ENCODE data around the gene PRDX5. TPM values are rescaled to one million over a fixed set of nuclear protein-coding genes. Genes with fewer than 3 reads are reported as not detected.

Gene PRDX5
- total RNA-seq, 4 donors from 2014 or later = 152 to 381 (median 265) TPM

DNA sequence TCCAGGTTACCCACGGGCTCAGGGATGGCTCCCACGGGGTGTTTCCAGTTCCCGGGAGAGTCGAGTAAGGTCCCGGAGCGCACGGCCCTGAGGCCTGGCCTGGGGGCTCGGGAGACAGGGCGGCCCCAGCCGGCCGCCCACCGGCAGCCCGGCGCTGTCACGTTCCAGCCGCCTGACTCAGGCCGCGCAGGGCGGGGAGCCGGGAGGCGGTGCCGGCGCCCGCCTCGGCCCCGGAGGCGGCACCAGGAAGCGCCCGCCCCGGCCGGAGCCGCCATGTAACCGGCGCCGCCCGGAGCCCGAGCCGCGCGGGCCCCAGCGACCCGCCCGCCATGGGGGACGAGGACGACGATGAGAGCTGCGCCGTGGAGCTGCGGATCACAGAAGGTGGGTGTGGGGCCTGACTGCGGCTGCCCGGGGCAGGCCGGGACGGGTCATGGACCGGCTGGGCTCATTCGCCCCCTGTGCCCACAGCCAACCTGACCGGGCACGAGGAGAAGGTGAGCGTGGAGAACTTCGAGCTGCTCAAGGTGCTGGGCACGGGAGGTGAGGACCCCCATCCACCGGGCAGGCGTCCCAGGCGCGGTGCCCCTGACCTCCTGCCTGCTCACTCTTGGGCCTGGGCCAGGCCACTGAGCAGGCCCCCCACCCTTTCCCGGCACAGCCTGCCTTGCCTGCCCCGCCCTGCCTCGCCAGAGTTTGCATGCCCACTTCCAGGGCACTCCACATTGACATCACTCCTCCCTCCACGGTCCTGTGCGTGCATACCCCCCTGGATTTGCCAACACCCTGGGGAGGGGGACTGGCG is 41.2 kb downstream of the PRDX5 start, which contains the start of gene RPS6KA4:
Gene RPS6KA4, plus strand, starts transcription at position 256 of the 805 bp plus-strand sequence. Its CDS starts 74 bp downstream, at position 330.
- H3K36me3 ChIP-seq = peaks cover 0 to 11% (median 3%) of the 10 kb centered on the region in 4 donors
- H3K27me3 ChIP-seq = no peaks in the 10 kb centered on the region
- H3K4me1 ChIP-seq = peaks cover 21 to 41% (median 36%) of the 10 kb centered on the region in 4 donors
- intact Hi-C loops (cut with DNase I; ENCODE audit: low total_unique reads) = no loop called here
- TF ChIP-seq EP300 (IDR thresholded peaks at IDR 0.05; ENCODE audit: low read depth) (no peak), POLR2A (IDR thresholded peaks at IDR 0.05) (peak; percentile 42), POLR2AphosphoS5 (IDR thresholded peaks at IDR 0.05) (peak in 2 of 3 donors; percentile 13 to 57)
- TF ChIP-seq, protein P1, sequence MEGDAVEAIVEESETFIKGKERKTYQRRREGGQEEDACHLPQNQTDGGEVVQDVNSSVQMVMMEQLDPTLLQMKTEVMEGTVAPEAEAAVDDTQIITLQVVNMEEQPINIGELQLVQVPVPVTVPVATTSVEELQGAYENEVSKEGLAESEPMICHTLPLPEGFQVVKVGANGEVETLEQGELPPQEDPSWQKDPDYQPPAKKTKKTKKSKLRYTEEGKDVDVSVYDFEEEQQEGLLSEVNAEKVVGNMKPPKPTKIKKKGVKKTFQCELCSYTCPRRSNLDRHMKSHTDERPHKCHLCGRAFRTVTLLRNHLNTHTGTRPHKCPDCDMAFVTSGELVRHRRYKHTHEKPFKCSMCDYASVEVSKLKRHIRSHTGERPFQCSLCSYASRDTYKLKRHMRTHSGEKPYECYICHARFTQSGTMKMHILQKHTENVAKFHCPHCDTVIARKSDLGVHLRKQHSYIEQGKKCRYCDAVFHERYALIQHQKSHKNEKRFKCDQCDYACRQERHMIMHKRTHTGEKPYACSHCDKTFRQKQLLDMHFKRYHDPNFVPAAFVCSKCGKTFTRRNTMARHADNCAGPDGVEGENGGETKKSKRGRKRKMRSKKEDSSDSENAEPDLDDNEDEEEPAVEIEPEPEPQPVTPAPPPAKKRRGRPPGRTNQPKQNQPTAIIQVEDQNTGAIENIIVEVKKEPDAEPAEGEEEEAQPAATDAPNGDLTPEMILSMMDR (IDR thresholded peaks at IDR 0.05) = no peak
- peak within 1 kb of the TSS; percentile 82 to 92 (median 88) for H3K27ac ChIP-seq
- in situ Hi-C loops (cut with MboI; ENCODE audit: low pct_ligation_motif_present in 1 of 4, low pct_unique_long_range_greater_than_20kb in 1 of 4, low sequenced_read_pairs in 3 of 4) = no loop called here
- DNase-seq = peak; percentile 73
- H3K9me3 ChIP-seq = no peaks in the 10 kb centered on the region
- peak within 1 kb of the TSS; percentile 58 to 99 (median 74) for H3K4me3 ChIP-seq
- WGBS, 2 donors (ENCODE audit: low coverage in 1 of 2) = 0 to 1% methylated on average over 1 to 26 of the region's 70 CpGs

DNA sequence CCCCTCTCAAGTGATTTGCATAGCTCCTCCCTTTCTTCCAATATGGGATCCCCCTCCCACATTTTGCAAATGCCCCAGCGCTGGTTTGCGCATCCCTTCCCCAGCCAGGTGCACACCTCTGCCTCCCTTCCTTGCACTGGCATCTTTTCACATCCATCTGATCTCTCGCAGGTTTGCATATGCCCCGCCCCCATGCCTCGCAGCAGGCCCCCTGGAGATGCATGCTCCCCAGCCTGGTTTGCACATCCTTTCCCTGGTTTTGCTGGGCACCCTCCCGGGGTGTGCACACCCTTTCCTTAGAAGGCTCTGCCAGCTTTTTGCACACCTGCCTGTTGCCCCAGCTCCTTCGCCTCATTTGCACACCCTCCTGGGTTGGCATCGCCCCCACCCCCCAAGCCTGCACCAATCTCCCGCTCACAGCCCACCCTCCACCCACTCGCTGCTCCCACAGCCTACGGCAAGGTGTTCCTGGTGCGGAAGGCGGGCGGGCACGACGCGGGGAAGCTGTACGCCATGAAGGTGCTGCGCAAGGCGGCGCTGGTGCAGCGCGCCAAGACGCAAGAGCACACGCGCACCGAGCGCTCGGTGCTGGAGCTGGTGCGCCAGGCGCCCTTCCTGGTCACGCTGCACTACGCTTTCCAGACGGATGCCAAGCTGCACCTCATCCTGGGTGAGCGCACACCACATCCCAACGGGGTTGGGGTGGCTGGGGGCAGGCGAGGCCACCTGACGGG is 42.0 kb downstream of the PRDX5 start:
- no peaks in the 10 kb centered on the region for H3K27me3 ChIP-seq
- intact Hi-C loops (cut with DNase I; ENCODE audit: low total_unique reads) (no loop called here), in situ Hi-C loops (cut with MboI; ENCODE audit: low pct_ligation_motif_present in 1 of 4, low pct_unique_long_range_greater_than_20kb in 1 of 4, low sequenced_read_pairs in 3 of 4) (no loop called here)
- 58 to 69% methylated on average over 7 to 36 of the region's 38 CpGs for WGBS, 2 donors (ENCODE audit: low coverage in 1 of 2)
- H3K4me1 ChIP-seq = peaks cover 21 to 35% (median 34%) of the 10 kb centered on the region in 4 donors
- H3K27ac ChIP-seq = peak overlapping the region; percentile 82 to 92 (median 88)
- H3K36me3 ChIP-seq = peaks cover 0 to 11% (median 3%) of the 10 kb centered on the region in 4 donors
- TF ChIP-seq POLR2AphosphoS5 (IDR thresholded peaks at IDR 0.05) (no peak), EP300 (IDR thresholded peaks at IDR 0.05; ENCODE audit: low read depth) (no peak), POLR2A (IDR thresholded peaks at IDR 0.05) (no peak)
- TF ChIP-seq, protein P1 (IDR thresholded peaks at IDR 0.05) = no peak
- no peaks in the 10 kb centered on the region for H3K9me3 ChIP-seq
- DNase-seq = peak; percentile 22
- peak overlapping the region; percentile 58 to 99 (median 74) for H3K4me3 ChIP-seq

DNA sequence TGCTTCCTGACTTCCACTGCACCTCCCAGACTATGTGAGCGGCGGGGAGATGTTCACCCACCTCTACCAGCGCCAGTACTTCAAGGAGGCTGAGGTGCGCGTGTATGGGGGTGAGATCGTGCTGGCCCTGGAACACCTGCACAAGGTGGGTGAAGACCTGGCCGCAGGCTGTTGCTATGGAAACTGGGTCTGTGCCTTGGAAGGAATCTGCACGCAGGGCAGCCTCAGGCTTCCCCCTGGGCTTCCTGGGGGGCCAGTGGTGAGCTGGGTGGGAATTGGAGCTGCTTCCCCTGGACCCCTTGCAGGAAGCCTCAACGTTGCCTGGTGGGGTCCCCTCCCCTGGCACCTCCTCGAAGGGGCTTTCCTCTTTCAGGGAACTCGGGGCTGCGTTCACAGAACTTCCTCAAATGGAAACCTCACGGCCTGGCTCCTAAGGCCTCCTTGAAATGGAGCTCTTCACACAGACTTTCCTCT is 42.6 kb downstream of the PRDX5 start:
- Histone ChIP-seq H3K4me1 (peaks cover 18 to 29% (median 28%) of the 10 kb centered on the region in 4 donors), H3K9me3 (no peaks in the 10 kb centered on the region), H3K36me3 (peaks cover 0 to 14% (median 3%) of the 10 kb centered on the region in 4 donors), H3K27me3 (no peaks in the 10 kb centered on the region), H3K4me3 (peak overlapping the region in 1 of 4 donors; percentile 76), H3K27ac (no peak overlapping the region)
- 79 to 80% methylated on average over 4 to 13 of the region's 13 CpGs for WGBS, 2 donors (ENCODE audit: low coverage in 1 of 2)
- in situ Hi-C loops (cut with MboI; ENCODE audit: low pct_ligation_motif_present in 1 of 4, low pct_unique_long_range_greater_than_20kb in 1 of 4, low sequenced_read_pairs in 3 of 4) (no loop called here), intact Hi-C loops (cut with DNase I; ENCODE audit: low total_unique reads) (no loop called here)
- DNase-seq = no peak
- TF ChIP-seq, protein P1 (IDR thresholded peaks at IDR 0.05) = no peak
- no peak for TF ChIP-seq POLR2A (IDR thresholded peaks at IDR 0.05)
- no peak for TF ChIP-seq POLR2AphosphoS5 (IDR thresholded peaks at IDR 0.05)
- TF ChIP-seq EP300 (IDR thresholded peaks at IDR 0.05; ENCODE audit: low read depth) = no peak

DNA sequence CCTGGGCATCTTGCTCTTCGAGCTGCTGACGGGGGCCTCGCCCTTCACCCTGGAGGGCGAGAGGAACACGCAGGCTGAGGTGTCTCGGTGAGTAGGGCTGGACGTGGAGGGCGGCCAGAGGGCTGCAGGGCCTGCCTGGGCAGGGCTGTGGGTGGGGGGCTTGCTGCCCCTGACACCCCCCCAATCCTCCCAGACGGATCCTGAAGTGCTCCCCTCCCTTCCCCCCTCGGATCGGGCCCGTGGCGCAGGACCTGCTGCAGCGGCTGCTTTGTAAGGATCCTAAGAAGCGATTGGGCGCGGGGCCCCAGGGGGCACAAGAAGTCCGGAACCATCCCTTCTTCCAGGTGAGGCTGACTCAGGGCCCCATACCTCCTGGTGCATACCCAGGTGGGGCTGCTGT is 43.7 kb downstream of the PRDX5 start:
- Histone ChIP-seq H3K4me3 (no peak overlapping the region), H3K4me1 (peaks cover 18 to 29% (median 28%) of the 10 kb centered on the region in 4 donors), H3K27ac (no peak overlapping the region), H3K9me3 (no peaks in the 10 kb centered on the region), H3K36me3 (peaks cover 0 to 21% (median 7%) of the 10 kb centered on the region in 4 donors), H3K27me3 (no peaks in the 10 kb centered on the region)
- 90 to 93% methylated on average over 2 to 18 of the region's 18 CpGs for WGBS, 2 donors (ENCODE audit: low coverage in 1 of 2)
- in situ Hi-C loops (cut with MboI; ENCODE audit: low pct_ligation_motif_present in 1 of 4, low pct_unique_long_range_greater_than_20kb in 1 of 4, low sequenced_read_pairs in 3 of 4) (no loop called here), intact Hi-C loops (cut with DNase I; ENCODE audit: low total_unique reads) (no loop called here)
- no peak for DNase-seq
- TF ChIP-seq POLR2A (IDR thresholded peaks at IDR 0.05) (no peak), EP300 (IDR thresholded peaks at IDR 0.05; ENCODE audit: low read depth) (no peak), POLR2AphosphoS5 (IDR thresholded peaks at IDR 0.05) (no peak)
- TF ChIP-seq, protein P1 (IDR thresholded peaks at IDR 0.05) = no peak

All from transverse colon (tissue), 4 donors.